ENCODE data around the gene PRLHR. TPM values are rescaled to one million over a fixed set of nuclear protein-coding genes. Genes with fewer than 3 reads are reported as not detected.
"Not testable (repeated sequence)": the region's sequence is repeated elsewhere in the genome, so short reads cannot be mapped to it uniquely, and the experiment has no call there.

The PRLHR gene
- total RNA-seq, 6 donors from 2014 or later, result 2.1 TPM; not detected in 5

DNA sequence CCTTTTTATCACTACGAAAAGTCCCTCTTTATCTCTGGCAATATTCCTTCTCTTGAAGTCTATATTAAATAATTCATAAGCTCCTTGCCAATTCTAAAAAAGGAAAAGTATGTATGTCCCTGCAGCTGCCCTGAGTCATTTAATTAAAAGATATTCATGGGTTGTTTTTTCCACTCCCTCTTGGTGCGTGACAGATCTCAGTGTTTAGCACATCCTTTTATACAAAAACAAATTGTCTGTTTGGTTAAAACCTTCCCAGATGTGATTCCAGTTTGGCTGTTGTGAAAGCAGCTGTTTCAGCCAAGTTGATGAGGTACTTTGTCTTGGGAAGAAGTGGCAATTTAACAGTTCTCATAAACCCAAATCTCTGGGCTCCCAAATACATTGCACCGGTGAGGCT, 33.8 kb upstream of the PRLHR start:
- no peaks in the 10 kb centered on the region for H3K36me3 ChIP-seq
- no peak overlapping the region for H3K27ac ChIP-seq
- ATAC-seq (ENCODE audit: low FRiP score in 2 of 2) (peak in 1 of 2 donors; percentile 55), DNase-seq (no peak)
- H3K9me3 ChIP-seq, result no peaks in the 10 kb centered on the region
- no peak overlapping the region for H3K4me3 ChIP-seq
- no peaks in the 10 kb centered on the region for H3K27me3 ChIP-seq
- 49 to 62% methylated on average over 3 of the region's 3 CpGs for WGBS, 2 donors
- no peaks in the 10 kb centered on the region for H3K4me1 ChIP-seq
- no peak for TF ChIP-seq POLR2A (IDR thresholded peaks at IDR 0.05)

DNA sequence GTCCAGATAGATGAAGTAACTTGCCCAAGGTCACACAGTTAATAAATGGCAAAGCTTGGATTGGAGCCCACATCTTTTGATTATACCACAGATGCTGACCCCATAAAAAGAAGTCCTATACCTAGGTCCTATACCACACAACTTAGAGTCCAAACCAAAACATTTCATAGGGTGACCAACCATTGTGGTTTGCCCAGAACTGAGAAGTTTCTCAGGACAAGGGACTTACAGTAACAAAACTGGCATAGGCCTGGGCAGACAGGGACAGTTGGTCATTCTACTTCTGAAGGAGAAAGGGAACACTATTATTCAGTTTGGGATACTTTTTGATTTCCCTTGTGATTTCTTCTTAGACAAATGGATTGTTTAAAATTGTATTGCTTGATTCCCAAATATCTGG, 32.9 kb upstream of the PRLHR start:
- no peak for ATAC-seq (ENCODE audit: low FRiP score in 2 of 2)
- Histone ChIP-seq H3K36me3 (no peaks in the 10 kb centered on the region), H3K4me1 (no peaks in the 10 kb centered on the region), H3K27me3 (no peaks in the 10 kb centered on the region), H3K27ac (no peak overlapping the region), H3K4me3 (no peak overlapping the region), H3K9me3 (no peaks in the 10 kb centered on the region)
- DNase-seq, result no peak
- TF ChIP-seq POLR2A (IDR thresholded peaks at IDR 0.05), result no peak
- TF ChIP-seq EP300 (IDR thresholded peaks at IDR 0.05), result no peak

DNA sequence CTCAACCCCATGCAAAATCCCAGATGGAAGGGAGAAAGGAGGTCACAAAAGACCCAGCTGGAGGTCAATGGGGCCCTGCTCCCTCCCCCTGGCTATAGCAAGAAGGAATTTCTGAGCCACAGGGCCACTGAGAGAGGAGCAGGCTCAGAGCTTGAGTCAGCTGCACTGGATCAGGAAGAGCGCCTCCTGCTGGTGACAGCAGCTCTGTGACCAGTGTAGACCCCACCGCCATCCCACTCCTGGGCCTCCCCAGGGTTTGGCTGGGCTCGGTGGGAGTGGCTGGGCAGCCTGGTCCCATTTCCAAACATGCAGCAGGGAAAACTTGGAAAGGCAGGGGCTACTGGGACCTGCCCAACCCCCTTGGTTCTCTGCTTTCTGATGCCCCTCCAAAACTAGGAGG, 31.5 kb upstream of the PRLHR start:
- no peaks in the 10 kb centered on the region for H3K27me3 ChIP-seq
- H3K9me3 ChIP-seq, result no peaks in the 10 kb centered on the region
- no peaks in the 10 kb centered on the region for H3K36me3 ChIP-seq
- no peak for ATAC-seq (ENCODE audit: low FRiP score in 2 of 2)
- WGBS, 2 donors, result 53% methylated on average over 3 of the region's 3 CpGs; no CpG with 5 or more reads in 1 of the 2 donors
- H3K27ac ChIP-seq, result no peak overlapping the region
- H3K4me1 ChIP-seq, result no peaks in the 10 kb centered on the region
- no peak overlapping the region for H3K4me3 ChIP-seq
- TF ChIP-seq, protein P1, sequence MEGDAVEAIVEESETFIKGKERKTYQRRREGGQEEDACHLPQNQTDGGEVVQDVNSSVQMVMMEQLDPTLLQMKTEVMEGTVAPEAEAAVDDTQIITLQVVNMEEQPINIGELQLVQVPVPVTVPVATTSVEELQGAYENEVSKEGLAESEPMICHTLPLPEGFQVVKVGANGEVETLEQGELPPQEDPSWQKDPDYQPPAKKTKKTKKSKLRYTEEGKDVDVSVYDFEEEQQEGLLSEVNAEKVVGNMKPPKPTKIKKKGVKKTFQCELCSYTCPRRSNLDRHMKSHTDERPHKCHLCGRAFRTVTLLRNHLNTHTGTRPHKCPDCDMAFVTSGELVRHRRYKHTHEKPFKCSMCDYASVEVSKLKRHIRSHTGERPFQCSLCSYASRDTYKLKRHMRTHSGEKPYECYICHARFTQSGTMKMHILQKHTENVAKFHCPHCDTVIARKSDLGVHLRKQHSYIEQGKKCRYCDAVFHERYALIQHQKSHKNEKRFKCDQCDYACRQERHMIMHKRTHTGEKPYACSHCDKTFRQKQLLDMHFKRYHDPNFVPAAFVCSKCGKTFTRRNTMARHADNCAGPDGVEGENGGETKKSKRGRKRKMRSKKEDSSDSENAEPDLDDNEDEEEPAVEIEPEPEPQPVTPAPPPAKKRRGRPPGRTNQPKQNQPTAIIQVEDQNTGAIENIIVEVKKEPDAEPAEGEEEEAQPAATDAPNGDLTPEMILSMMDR (IDR thresholded peaks at IDR 0.05), result no peak
- TF ChIP-seq EP300 (IDR thresholded peaks at IDR 0.05) (no peak), POLR2AphosphoS5 (IDR thresholded peaks at IDR 0.05) (no peak), POLR2A (IDR thresholded peaks at IDR 0.05) (no peak)
- peak in 1 of 2 donors; percentile 29 for DNase-seq

DNA sequence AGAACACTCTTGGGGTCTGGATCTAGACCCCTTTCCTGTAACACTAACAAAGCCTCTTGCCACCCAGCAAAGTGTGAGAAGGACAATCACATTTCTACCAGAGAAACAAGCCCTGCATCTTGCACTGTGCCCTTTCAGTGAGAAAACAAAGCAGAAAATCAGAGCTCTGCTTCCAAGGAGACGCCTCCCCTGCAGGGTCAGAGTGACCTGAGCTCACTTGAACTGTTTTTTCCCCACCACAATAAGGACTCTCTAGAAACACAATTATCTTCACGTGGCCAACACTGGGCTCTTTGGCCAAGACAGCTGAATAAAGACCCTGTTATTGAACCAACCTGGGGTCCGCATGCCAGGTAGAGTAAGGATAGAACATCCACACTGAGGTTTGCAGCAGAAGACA, 30.1 kb upstream of the PRLHR start:
- Histone ChIP-seq H3K4me3 (no peak overlapping the region), H3K27me3 (no peaks in the 10 kb centered on the region), H3K36me3 (no peaks in the 10 kb centered on the region), H3K4me1 (peaks cover 0 to 8% (median 0%) of the 10 kb centered on the region in 4 donors), H3K27ac (no peak overlapping the region), H3K9me3 (no peaks in the 10 kb centered on the region)
- 57 to 69% methylated on average over 3 of the region's 3 CpGs for WGBS, 2 donors
- TF ChIP-seq EP300 (IDR thresholded peaks at IDR 0.05) (no peak), POLR2AphosphoS5 (IDR thresholded peaks at IDR 0.05) (no peak), POLR2A (IDR thresholded peaks at IDR 0.05) (no peak)
- TF ChIP-seq, protein P1 (IDR thresholded peaks at IDR 0.05), result no peak
- DNase-seq (no peak), ATAC-seq (ENCODE audit: low FRiP score in 2 of 2) (no peak)

DNA sequence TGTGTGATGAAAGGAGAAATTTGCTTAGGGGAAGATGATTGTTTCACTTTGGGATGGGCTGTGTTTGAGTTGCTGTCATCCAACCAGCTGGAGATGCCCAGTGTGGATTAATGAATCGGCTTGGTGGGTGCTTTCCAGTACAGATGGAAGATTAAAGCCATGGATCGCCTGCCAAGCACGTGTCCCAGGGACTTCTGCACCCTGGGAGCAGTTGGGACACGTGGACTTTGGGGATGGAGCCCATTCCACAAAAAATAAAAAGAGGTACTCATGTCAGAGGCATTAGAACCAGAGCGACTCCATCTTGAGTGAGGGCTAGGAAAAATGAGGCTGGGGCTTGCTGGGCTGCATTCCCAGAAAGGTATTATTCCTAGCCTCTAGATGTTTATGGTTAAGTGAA, 29.3 kb upstream of the PRLHR start:
- TF ChIP-seq, protein P1 (IDR thresholded peaks at IDR 0.05), result no peak
- TF ChIP-seq POLR2A (IDR thresholded peaks at IDR 0.05), result no peak
- TF ChIP-seq EP300 (IDR thresholded peaks at IDR 0.05), result no peak
- TF ChIP-seq POLR2AphosphoS5 (IDR thresholded peaks at IDR 0.05), result no peak
- Histone ChIP-seq H3K9me3 (no peaks in the 10 kb centered on the region), H3K27me3 (no peaks in the 10 kb centered on the region), H3K27ac (no peak overlapping the region), H3K4me3 (no peak overlapping the region), H3K4me1 (peaks cover 0 to 8% (median 0%) of the 10 kb centered on the region in 4 donors), H3K36me3 (no peaks in the 10 kb centered on the region)
- no peak for DNase-seq
- ATAC-seq (ENCODE audit: low FRiP score in 2 of 2), result no peak
- WGBS, 2 donors, result 66 to 75% methylated on average over 5 of the region's 5 CpGs

DNA sequence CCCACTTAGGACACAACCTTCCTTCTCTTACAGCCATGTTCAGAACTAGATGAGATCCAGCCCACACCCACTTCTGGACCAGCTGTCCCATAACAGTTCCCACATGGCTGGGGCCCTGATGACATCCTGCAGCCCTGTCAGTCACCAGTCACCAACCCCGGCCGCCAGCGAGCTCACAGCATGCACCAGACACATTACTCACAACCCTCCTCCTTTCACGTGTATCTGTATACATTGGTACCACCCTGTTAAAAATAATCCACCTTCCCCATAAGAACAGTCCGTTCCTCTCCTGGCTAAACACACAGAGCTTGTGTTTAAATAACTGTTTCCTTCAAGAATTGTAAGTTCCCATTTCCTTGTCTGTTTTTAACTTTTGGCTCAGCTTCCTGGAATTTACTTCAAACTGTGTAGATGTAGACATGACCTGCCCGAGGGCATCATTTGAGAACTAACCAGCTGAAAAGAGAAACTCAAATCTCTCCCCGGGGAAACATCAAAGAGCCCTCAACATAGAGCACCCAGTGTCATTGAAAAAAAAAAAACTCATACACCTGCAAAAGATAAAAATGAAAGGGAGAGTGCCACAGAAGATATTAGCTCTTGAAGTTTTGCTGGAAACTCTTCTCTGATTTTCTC, 26.0 kb upstream of the PRLHR start:
- ATAC-seq (ENCODE audit: low FRiP score in 2 of 2) (peak in 1 of 2 donors; percentile 38), DNase-seq (peak; percentile 25 to 40)
- 19 to 22% methylated on average over 7 of the region's 7 CpGs for WGBS, 2 donors
- Histone ChIP-seq H3K36me3 (no peaks in the 10 kb centered on the region), H3K9me3 (no peaks in the 10 kb centered on the region), H3K27me3 (no peaks in the 10 kb centered on the region), H3K27ac (peak overlapping the region in 1 of 4 donors; percentile 44), H3K4me1 (peaks cover 0 to 8% (median 0%) of the 10 kb centered on the region in 4 donors), H3K4me3 (no peak overlapping the region)
- TF ChIP-seq POLR2A (IDR thresholded peaks at IDR 0.05) (no peak), POLR2AphosphoS5 (IDR thresholded peaks at IDR 0.05) (peak in 1 of 2 donors; percentile 44), EP300 (IDR thresholded peaks at IDR 0.05) (peak in 1 of 4 donors; percentile 80)
- TF ChIP-seq, protein P1 (IDR thresholded peaks at IDR 0.05), result no peak

DNA sequence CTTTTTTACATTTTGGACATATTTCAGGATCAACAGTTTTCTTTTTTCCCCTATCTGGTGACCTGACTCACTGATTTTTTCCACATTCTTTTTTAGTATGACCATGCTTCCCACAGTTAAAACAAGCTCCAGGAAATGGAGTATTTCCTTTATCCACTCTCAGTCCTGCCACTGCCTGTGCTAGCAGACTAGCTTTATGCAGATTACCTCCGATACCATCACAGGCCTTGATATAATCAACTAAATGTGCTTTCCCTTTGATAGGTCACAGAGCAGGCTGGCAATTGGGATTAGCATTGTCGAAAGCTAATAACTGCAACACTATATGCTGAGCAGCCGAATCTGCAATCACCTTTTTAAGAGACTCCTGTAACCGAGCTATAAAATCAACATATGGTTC, 18.4 kb upstream of the PRLHR start:
- DNase-seq; H3K4me3 ChIP-seq; H3K9me3 ChIP-seq; H3K4me1 ChIP-seq; ATAC-seq (ENCODE audit: low FRiP score in 2 of 2); H3K27me3 ChIP-seq; H3K36me3 ChIP-seq; H3K27ac ChIP-seq: not testable (repeated sequence)
- WGBS, 2 donors, result 55 to 57% methylated on average over 4 of the region's 4 CpGs

Measured in upper lobe of left lung (tissue), 6 donors.